IPS-18c (cell line): ENCODE measurements around the gene GRIN1.
"Not testable (repeated sequence)": the region's sequence is repeated elsewhere in the genome, so short reads cannot be mapped to it uniquely, and the experiment has no call there.

Experiments used
- H3K4me3 ChIP-seq: 2 replicates; pipeline ENCODE4 v1.7.0; 2013; ENCODE audit warnings: low read depth, mild to moderate bottlenecking, low read length, moderate library complexity; ENCODE audit not compliant: insufficient read depth
- H3K9me3 ChIP-seq: one replicate; pipeline ENCODE4 v1.6.1; 2013; ENCODE audit warnings: mild to moderate bottlenecking, low read length, moderate library complexity; ENCODE audit not compliant: control insufficient read depth, insufficient read depth

The GRIN1 gene

DNA sequence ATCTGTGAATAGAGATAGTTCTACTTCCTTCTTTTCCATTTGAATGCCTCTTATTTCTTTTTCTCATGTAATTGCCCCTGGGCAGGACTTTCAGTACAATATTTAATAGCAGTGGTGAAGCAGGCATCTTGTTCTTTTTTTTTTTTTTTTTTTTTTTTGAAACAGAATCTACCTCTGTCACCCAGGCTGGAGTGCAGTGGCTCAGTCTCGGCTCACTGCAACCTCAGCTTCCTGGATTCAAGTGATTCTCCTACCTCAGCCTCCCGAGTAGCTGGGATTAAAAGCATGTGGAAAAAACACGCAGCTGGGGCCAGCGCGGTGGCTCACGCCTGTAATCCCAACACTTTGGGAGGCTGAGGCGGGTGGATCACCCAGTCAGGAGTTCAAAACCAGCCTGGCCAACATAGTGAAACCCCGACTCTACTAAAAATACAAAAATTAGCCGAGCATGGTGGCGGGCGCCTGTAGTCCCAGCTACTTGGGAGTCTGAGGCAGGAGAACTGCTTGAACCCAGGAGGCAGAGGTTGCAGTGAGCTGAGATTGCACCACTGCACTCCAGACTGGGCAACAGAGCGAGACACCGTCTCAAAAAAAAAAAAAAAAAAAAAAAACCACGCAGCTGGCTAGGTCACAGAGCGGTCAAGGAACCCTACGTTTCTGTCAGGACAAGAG lies 16.0 kb upstream of the GRIN1 start:
- H3K4me3 ChIP-seq, H3K9me3 ChIP-seq: not testable (repeated sequence)

DNA sequence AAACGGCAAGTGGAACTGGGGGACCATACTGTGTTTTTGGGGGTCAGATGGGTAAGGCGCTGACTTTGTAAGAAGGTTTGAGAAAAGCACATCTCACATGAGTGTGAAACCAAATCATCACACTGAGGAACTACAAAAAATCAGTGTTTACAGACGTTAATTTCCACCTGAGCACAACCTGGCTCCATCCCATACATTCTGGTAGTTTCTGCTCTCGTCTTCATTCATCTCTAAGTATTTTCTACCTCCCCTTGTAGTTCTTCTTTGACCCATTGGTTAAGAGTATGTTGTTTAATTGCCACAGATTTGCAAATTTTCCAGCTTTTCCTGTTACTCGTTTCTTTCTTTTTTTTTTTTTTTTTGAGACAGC lies 15.5 kb upstream of the GRIN1 start:
- Histone ChIP-seq H3K9me3 (no peaks in the 10 kb centered on the region), H3K4me3 (no peak overlapping the region)

DNA sequence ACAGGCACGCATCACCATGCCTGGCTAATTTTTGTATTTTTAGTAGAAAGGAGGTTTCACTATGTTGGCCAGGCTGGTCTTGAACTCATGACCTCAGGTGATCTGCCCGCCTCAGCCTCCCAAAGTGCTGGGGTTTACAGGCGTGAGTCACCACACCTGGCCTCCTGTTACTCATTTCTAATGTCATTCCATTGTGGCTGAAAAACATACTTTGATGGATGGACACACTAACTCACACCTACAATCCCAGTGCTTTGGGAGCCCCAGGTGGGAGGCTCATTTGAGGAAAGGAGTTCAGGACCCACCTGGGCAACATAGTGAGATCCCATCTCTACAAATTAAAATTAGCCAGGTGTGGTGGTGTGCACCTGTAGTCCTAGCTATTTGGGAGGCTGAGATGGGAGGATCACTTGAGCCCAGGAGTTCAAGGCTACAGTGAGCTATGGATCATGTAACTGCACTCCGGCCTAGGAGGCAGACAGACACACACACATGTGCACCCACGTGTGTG lies 14.9 kb upstream of the GRIN1 start:
- not testable (repeated sequence) for H3K9me3 ChIP-seq, H3K4me3 ChIP-seq

DNA sequence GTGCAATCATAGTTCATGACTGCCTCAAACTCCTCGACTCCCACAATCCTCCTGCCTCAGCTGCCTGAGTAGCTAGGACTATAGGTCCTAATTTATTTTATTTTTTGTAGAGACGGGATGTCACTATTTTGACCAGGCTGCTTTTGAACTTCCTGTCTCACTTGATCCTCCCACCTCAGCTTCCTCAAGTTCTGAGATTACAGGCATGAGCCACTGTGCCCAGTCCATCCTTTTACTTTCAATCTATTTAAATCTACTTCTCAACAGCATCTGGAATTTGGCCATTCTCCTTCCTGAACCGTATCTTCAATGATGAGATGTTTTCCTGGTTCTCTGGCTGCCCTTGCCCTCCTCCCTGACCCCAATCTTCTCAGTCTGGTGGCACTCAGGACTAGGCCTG lies 12.2 kb upstream of the GRIN1 start:
- no peak overlapping the region for H3K4me3 ChIP-seq
- no peaks in the 10 kb centered on the region for H3K9me3 ChIP-seq

DNA sequence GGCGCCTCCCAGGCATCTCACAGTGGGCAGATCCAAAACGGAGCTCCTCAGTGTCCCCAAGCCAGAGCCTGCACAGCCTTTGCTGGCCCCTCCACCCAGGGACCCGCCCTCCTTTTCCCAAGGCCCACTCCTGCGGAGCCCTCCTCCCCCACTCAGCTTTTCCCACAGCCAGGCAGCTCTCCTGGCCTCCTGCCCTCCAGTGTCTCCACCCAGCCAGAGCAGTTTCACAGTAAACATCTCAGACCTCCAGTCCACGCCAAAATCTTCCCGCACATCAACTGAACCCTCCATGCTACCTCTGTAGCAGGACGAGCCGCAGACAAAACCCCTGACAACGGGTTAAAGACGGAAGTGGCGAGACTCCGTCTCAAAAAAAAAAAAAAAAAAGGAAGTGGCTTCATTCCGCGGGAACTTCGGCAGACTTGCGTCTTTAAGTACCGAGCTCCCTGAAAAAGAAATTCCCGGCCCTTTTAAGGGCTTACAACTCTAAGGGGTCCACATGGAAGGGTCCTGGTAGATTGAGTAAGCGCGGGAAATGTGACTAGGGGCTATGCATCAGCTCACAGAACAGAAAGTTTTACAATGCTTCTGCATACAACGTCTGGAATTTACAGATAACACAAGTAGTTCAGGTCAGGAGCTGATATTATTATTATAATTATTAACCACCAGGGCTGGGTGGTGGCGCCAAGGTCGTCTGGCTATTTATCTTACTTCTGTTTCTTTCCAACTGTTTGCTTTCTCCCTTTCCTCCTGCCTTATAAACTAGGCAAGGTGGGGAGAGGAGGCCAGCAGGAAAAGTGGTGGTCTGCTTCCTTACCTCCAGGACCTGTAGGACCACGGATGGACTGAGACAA lies 11.4 kb upstream of the GRIN1 start:
- no peaks in the 10 kb centered on the region for H3K9me3 ChIP-seq
- H3K4me3 ChIP-seq = no peak overlapping the region

DNA sequence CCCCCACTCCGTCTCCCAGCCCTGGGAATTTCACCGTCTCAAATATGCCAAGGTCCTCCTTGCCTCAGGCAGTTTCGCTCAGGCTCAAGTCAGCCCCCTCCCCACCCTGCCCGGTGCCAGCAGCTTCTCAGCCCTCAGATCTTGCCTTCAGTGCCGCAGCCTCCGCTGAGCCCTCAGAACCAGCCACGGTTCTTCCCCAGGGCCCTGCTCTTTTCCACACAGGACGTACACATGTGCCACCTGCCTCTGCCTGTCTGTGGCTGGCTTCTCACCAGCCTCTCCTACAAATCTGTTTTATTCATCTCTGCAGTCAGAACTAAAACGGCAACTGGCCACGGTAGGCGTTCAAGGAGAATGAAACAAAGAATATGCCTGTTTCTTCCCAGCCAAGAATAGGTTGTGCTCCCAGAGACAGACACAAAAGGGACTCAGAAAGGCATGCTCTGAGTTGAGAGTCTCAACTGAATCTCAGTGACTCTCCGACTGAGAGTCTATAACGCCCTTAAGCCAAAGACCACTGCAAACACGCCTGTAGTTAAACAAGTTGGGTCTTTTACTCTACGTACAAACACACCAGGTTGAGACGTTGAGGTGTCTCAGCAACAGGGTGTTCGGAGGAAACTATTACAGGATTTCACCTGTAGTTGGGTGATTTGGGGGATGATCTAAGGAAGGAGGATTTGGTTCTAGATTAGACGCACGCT lies 10.6 kb upstream of the GRIN1 start:
- peak overlapping the region; percentile 68 for H3K4me3 ChIP-seq
- H3K9me3 ChIP-seq = no peaks in the 10 kb centered on the region

DNA sequence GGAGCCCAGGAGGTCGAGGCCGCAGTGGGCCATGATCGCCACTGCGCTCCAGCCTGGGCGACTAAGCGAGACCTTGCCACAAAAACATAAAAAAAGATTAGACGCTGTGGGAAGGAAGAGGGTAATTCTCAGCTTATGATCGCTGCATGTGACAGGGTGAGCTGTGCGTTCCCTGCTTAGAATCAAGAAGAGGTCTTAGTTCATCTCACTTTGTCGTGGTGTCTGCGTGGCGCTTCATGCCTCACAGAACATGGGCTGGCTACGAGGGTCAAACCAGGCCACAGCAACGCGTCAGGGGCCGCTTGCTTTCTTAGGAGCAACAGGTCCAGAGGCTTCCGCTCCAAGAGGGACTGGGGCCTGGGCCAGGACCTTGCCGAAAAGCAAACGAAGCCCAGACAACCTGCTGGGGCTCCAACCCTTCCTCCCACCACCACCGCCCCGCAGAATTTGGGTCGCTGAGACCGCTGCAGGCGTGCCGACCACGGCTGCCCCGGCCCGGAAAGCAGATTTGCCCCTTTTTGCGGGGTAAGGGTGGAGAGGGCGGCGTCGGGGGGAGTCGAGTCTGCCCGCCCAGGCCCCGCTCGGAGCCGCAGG lies 10.0 kb upstream of the GRIN1 start:
- peak overlapping the region; percentile 68 for H3K4me3 ChIP-seq

DNA sequence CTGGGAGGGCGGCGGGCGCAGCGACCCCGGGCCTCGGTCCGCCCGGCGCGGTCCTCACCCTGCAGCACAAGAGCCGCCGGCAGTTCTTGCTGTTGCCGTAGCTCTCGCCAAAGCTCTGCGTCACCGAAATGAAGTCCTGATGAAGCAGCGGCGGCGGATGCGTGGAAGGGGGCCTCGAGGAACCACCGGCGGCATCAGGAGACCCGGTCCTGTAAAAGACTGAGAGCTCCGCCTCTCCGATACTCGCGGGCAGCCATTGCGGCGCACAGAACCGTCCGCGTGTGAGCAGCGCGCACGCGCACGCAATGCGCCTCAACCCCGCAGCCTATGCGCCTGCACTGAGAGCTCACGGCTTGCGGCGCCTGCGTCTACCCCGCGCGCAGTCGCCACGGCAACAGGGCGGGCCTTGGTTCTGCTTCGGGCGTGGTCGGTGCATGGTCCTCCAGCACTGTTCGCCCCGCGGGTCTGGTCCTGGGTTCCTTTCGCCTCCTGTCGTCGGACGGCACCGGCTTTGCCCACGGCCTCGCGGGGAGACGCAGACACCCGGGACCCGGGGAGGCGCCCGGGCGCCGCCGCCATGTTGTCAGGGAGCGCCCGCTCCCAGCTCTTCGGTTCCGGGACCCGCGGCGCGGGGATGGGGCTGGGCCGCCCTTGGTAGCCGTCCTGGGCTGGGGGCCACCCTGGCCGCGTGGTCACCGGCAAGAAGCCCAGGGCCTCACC lies 9.3 kb upstream of the GRIN1 start:
- H3K9me3 ChIP-seq = no peaks in the 10 kb centered on the region
- peak overlapping the region; percentile 68 for H3K4me3 ChIP-seq

More for the DNA sequence above, 10.0 kb upstream of the GRIN1 start:
- no peaks in the 10 kb centered on the region for H3K9me3 ChIP-seq

DNA sequence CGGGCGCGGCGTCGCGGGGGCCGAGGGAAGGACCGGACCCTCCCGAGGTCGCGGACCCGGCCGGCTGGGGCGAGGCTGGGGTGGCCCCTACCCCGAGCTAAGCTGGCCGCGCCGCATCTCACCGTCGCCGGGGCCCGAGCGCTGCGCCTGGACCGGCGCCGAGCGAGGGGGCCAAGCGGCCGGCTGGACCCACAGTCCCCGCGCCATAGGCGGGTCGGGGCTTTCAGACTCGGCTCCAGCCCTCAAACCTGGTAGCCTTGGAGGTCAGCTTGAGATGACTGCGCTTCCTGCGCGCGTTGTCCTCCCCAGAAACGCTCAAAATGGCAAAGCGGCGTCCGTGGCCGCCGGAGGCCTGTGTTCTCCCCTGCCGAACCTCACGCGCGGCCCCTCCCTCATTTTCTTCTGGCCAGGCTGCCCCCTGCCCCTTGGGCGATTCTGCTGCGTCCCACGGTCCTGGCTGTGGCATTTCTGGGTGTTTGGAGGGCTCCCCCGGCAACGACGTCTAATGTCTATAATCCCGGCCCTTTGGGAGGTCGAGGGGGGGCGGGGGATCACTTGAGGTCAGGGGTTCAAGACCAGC lies 8.7 kb upstream of the GRIN1 start:
- H3K9me3 ChIP-seq = no peaks in the 10 kb centered on the region
- H3K4me3 ChIP-seq = peak overlapping the region; percentile 68

DNA sequence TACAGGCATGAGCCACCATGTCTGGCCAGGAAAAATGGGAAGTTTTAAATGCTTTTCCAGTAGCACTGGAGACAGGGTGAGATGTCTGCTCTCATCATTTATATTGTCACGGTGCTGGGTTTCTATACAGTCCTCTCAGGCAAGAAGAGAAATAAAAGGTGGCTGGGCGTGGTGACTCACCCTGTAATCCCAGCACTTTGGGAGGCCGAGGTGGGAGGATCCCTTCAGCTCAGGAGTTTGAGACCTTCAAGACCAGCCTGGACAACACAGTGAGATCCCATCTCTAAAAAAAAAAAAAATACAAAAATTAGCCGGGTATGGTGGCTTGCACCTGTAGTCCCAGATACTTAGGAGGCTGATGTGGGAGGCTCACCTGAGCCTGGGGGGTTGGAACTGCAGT lies 4.8 kb upstream of the GRIN1 start:
- Histone ChIP-seq H3K9me3 (no peaks in the 10 kb centered on the region), H3K4me3 (no peak overlapping the region)

DNA sequence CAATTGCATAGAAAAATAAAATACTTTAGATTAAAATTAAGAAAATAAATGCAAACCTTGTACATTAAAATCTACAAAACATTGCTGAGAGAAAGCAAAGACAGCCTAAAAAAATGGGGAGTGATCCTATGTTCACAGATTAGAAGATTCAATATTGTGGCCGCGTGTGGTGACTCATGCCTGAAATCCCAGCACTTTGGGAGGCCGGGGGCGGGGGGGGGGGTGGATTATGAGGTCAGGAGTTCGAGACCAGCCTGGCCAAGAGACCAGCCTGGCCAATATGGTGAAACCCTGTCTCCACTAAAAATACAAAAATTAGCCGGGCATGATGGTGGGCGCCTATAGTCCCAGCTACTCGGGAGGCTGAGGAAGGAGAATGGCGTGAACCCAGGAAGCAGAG lies 3.8 kb upstream of the GRIN1 start:
- not testable (repeated sequence) for H3K4me3 ChIP-seq

DNA sequence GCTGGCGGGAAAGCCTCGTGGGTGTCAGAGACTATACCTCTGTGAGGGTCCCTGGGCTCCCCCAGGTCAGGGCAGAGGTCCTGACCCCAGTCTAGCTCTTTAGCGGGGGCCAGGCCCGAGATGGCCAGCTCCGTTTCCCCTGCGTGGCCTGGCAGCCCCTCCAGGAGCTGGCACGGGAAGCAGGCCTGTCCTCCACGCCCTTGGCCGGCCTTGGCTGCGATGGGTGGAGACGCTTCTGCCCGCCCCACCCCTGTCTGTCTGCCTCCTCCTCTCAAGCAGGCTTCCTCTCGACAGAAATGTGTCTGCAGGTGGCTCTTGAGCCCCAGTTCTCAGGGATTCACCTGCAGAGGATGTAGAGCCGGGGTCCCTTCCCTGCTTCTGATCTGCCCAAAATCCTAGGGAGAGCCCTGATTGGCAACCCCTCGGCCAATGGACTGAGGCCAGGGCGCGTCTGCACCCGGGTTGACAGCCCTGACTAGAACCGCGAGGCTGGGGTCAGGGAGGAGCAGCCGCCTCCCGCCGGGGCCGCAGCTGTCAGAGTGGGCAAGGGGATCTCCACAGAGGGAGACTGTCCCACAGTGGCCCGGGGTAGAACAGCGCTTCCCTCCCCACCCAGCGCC lies 2.6 kb upstream of the GRIN1 start:
- H3K9me3 ChIP-seq = peaks cover 5% of the 10 kb centered on the region
- no peak overlapping the region for H3K4me3 ChIP-seq

More for the DNA sequence above, 3.8 kb upstream of the GRIN1 start:
- not testable (repeated sequence) for H3K9me3 ChIP-seq

DNA sequence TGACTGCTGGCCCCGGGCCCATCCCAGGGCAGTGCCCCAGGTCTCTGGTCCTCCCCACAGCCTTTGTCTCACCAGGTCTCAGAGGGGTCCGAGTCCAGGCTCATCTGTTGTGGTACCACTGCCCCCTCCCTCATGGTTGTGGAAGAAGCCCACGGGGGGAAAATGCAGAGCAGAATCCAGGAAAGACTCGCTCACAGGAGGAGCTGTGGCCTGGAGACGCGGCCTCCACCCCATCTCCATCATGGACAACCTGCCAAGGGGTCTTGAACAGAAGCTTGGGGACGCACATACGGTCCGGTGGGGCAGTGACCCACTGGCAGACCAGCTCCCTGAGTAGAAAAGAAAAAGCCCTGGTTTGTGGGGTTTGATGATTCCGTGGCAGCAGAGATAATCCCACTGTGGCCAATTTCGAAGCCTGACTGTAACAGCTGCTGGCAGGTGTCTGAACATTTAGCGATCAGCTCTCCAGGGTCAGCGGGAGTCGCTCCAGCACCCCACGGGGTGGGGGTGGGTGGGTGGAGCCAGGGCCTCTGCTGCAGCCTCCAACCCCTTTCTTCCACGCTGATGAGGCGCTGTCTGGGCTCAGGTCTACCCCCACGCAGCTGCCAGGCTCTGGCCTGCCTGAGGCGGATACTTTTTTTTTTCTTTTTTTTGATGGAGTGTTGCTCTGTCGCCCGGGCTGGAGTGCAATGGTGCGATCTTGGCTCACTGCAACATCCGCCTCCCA lies 1.9 kb upstream of the GRIN1 start:
- H3K9me3 ChIP-seq = peaks cover 5% of the 10 kb centered on the region
- no peak overlapping the region for H3K4me3 ChIP-seq

DNA sequence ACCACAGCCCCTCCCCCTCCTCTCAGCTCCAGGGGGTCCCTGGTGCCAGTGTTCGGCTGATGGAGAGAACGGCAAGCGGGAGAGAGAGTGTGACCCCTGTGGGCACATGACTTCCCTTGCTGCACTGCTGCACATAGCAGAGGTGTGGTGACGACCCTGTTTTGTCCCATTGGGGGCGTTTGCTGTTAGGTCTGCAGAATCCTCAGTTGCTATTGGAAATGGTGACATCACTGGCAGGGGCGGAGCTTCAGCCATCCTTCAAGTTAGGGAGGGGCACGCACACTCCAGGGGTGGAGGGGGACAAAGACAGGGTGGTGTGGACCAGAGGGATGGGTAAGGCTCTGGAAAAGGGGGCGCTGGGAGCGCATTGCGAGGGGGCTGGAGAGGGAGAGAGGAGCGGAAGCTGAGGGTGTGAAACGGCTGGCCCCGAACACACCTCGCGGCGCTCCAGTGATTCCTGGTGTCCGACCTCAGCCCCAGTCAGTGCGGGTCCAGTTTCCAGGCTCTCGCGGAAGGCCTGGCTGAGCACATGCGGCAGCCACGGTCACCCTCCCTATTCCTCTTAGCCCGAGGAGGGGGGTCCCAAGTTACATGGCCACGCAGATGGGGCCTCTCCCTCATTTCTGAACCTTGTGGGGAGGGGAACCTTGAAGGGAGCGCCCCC lies 764 bp upstream of the GRIN1 start:
- Histone ChIP-seq H3K4me3 (0 out of 2 replicates have a peak overlapping the region, but pooled peaks have one; percentile 24), H3K9me3 (peaks cover 5% of the 10 kb centered on the region)

DNA sequence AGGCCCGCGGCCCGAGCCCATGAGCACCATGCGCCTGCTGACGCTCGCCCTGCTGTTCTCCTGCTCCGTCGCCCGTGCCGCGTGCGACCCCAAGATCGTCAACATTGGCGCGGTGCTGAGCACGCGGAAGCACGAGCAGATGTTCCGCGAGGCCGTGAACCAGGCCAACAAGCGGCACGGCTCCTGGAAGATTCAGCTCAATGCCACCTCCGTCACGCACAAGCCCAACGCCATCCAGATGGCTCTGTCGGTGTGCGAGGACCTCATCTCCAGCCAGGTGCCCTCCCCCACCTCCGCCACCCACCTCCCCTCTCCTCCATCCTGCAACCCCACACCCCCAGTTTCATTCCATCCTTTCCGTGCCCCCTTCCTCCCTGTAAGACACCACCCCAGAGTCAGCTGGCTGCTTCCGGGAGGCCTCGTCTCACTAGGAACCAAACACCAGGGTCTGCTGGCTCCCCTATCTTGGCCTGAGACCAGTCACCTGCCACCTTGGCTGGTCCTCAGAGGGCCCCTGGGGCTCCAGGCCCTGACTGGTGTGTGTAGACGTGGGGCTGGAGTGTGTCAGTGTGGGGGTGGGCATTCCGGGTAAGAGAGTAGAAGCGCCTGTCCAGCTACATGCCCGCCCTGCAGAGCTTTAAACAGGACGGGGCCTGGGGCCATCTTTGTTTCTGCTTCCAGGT lies 655 bp downstream of the GRIN1 start:
- Histone ChIP-seq H3K9me3 (peaks cover 5% of the 10 kb centered on the region), H3K4me3 (no peak overlapping the region; the same call in 1 of the 2 replicates)
